Choroid plexus epithelial cell (primary cell): ENCODE data around the gene INTS15.

Source experiments
- DNase-seq: peaks from one replicate; pipeline ENCODE4 v3.0.0-alpha.2; 2010; ENCODE audit warnings: low read depth
- H3K4me3 ChIP-seq: 2 replicates; pipeline ENCODE4 v1.5.1; 2011; ENCODE audit warnings: low read depth, mild to moderate bottlenecking, control low read depth, low read length, moderate library complexity
- TF ChIP-seq, protein P1 (sequence below): conservative IDR thresholded peaks from 2 replicates; pipeline ENCODE4 v1.5.1; 2011; ENCODE audit warnings: low read depth, mild to moderate bottlenecking, control low read depth, inconsistent platforms, low read length, moderate library complexity

INTS15 gene

DNA sequence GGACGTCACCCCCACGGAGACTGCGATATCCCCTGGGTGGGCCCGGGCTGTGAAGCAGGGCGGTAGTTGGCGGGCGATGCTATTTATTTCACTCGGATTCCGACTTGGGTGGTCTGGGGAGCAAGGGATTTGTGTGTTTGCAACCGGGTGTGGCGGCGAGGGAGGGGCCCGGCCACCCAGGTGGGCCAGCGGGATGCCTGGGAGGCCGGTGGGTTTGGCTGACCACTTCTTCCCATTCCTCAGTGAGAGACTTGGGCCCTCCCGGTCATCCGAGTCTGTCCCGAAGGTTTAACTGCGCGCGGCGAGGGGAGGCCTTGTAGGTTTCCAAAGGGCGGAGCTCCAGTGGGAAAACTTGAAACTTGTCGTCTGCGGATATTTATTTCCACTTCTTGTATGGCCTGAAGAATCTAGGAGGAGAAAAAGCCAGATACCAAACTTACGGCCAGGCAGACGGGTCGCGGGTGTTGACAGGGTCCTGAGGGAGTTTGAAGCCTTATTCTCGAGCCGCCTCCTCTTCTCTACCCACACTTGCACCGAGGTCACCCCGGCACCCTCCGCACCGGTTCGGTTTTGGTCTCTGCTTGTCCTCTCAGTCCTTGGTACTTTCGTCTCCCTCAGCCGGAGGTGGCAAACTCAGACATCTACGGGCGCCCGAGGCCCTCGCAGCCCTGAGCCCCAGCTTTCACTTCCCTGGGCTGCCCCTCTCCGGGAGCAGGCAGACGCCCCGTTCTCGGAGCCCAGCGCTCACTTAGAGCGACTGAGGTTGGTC is 65.2 kb downstream of the INTS15 start:
- H3K4me3 ChIP-seq = no peak overlapping the region
- DNase-seq = no peak
- TF ChIP-seq, protein P1, sequence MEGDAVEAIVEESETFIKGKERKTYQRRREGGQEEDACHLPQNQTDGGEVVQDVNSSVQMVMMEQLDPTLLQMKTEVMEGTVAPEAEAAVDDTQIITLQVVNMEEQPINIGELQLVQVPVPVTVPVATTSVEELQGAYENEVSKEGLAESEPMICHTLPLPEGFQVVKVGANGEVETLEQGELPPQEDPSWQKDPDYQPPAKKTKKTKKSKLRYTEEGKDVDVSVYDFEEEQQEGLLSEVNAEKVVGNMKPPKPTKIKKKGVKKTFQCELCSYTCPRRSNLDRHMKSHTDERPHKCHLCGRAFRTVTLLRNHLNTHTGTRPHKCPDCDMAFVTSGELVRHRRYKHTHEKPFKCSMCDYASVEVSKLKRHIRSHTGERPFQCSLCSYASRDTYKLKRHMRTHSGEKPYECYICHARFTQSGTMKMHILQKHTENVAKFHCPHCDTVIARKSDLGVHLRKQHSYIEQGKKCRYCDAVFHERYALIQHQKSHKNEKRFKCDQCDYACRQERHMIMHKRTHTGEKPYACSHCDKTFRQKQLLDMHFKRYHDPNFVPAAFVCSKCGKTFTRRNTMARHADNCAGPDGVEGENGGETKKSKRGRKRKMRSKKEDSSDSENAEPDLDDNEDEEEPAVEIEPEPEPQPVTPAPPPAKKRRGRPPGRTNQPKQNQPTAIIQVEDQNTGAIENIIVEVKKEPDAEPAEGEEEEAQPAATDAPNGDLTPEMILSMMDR = no peak

DNA sequence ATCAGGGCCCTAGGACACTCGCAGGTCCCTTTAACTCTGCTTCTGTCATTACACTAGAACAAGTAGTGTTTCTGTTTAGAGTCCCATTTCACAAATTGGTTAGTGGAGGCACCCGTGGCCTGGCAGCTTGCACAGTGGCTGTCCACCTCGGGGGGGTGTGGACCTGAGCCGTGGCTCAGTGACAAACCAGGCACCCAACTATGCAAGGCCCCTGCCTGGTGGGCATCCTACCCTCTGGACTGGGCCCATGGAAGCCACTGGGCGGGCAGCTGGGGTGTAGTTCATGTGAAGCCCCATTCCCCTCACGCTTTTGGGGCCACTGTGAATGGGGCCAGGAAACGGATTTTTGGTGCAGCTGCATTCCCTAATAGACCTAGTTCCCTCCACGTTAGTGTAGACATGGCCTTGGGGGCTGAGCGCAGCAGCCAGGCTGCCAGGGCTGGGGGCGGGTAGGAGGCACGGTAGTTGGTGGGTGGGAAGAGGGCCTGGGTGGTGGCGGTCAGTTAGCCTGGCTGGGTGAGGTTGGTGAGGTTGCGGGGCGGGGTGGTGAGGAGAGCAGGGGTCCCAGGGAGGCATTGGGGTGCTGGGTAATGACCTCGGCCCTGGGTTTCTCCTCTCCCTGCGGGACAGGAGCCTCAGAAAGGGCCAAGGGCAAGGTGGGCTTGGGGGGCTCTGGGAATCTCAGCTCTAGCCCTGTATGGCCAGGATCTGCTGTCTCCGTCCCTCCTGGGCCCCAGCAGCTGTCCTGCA is 66.0 kb downstream of the INTS15 start:
- no peak for DNase-seq
- H3K4me3 ChIP-seq = no peak overlapping the region
- TF ChIP-seq, protein P1 = no peak

GRCh38 chr7:6656413-6656812 is 66.6 kb downstream of the INTS15 start:
- no peak overlapping the region for H3K4me3 ChIP-seq
- TF ChIP-seq, protein P1 = no peak
- DNase-seq = no peak
